Lung (tissue), 16 donors: ENCODE data around the gene MS4A12. TPM values are rescaled to one million over a fixed set of nuclear protein-coding genes. Genes with fewer than 3 reads are reported as not detected.
"Not testable (repeated sequence)": the region's sequence is repeated elsewhere in the genome, so short reads cannot be mapped to it uniquely, and the experiment has no call there.

Experiments
- ATAC-seq: fragments of 200-7000 bp; cut with Tn5 transposase; one replicate; pipeline ENCODE4 v1.9.1; 2020; ENCODE audit warnings: moderate number of reproducible peaks; ENCODE audit not compliant: insufficient read depth, low FRiP score
- DNase-seq, 3 donors: peaks; one replicate each; pipeline ENCODE4 v3.0.0-alpha.2; 2013 to 2017
- H3K27ac ChIP-seq, 2 donors: one replicate each; pipeline ENCODE4 v1.5.1; 2013; ENCODE audit warnings: mild to moderate bottlenecking in 2 of 2, moderate library complexity in 2 of 2, control low read depth in 1 of 2, inconsistent platforms in 1 of 2, low read depth in 1 of 2, low read length in 1 of 2
- H3K27me3 ChIP-seq, 3 donors: one replicate each; pipeline ENCODE4 v1.5.1; 2013; ENCODE audit warnings: low read length in 2 of 3; ENCODE audit not compliant: control insufficient read depth in 3 of 3, insufficient read depth in 3 of 3
- H3K36me3 ChIP-seq, 4 donors: one replicate each; pipeline ENCODE4 v1.5.1; 2013; ENCODE audit warnings: low read length in 4 of 4, mild to moderate bottlenecking in 1 of 4, moderate library complexity in 1 of 4; ENCODE audit not compliant: control insufficient read depth in 4 of 4, insufficient read depth in 4 of 4
- H3K4me1 ChIP-seq, 5 donors: one replicate each; pipeline ENCODE4 v1.5.1; 2013; ENCODE audit warnings: low read length in 5 of 5, mild to moderate bottlenecking in 2 of 5, moderate library complexity in 1 of 5; ENCODE audit not compliant: control insufficient read depth in 5 of 5, insufficient read depth in 5 of 5
- H3K4me3 ChIP-seq: one replicate; pipeline ENCODE4 v1.5.1; 2013; ENCODE audit warnings: mild to moderate bottlenecking, control low read depth, moderate library complexity
- H3K9ac ChIP-seq, 2 donors: one replicate each; pipeline ENCODE4 v1.5.1; 2013; ENCODE audit warnings: low read length in 2 of 2, control low read depth in 1 of 2; ENCODE audit not compliant: insufficient read depth in 1 of 2
- H3K9me3 ChIP-seq, 4 donors: one replicate each; pipeline ENCODE4 v1.5.1; 2013; ENCODE audit warnings: low read length in 3 of 4, mild to moderate bottlenecking in 1 of 4, moderate library complexity in 1 of 4; ENCODE audit not compliant: control insufficient read depth in 4 of 4, insufficient read depth in 3 of 4
- CTCF ChIP-seq: IDR thresholded peaks from 2 replicates; pipeline ENCODE4 v1.5.1; 2012; ENCODE audit warnings: mild to moderate bottlenecking; ENCODE audit errors: control extremely low read depth, extremely low read depth
- WGBS, 2 donors: extraction: QIAGEN DNeasy Blood & Tissue Kit; methylation state at CpG; one replicate each; pipeline ENCODE4 v1.1.7; 2013; 5-methylcytosine and 5-hydroxymethylcytosine counted together
- long read RNA-seq, 5 donors: transcript quantifications; one replicate each; lab custom pipeline, GENCODE V29; 2026
- polyA plus RNA-seq, 2 donors: library from polyadenylated mRNA; stranded (reverse); fragments of 200-250 nt; gene quantifications; one replicate each; pipeline ENCODE4 v1.2.1, GENCODE V29; 2013
- total RNA-seq, 2 donors: library from RNA; depleted of rRNA in 1 of 2; stranded (reverse); fragments of >200 nt in 1 of 2; gene quantifications; one replicate each; pipeline ENCODE4 v1.2.1, GENCODE V29; 2014 to 2021
- donor health status: control.
- donor health status: control.
- donor health status: Bipolar disorder and iron deficiency.
- donor health status: healthy.
- donor health status: DM: yes; HTN: yes; CAD: no.

MS4A12 gene
- not detected for total RNA-seq
- not detected for polyA plus RNA-seq
- long read RNA-seq, donor 1 = 0 reads
- long read RNA-seq, donor 2 = 0 reads
- long read RNA-seq, donor 3 = 0 reads
- long read RNA-seq, donor 4 = 0 reads
- long read RNA-seq, donor 5 = 0 reads

DNA sequence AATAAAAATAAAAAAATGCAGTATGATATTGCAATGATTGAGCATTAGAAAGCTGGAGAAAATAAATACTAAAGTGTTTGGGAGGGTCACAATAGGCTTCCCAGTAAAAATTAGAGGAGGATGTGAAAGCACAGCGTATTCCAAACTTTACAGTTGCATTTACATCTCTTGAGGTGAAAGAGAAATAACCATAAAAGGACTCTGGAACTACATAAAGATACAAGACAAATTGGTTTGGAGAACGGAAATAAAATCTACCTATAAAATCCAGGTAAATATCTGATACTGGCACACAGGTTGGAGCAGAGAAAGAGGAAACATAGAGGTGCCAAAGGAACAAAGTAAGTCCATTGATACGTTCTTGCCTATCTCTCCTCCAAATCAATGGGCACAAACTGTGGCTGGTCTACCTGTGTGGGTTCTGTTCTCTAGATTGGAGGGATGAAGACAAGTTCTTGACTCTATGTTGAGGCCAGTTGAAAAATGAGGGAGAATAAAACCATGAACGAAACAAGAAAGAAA is at the start of gene MS4A12:
MS4A12 (plus strand) TSS at position 291 of the 522 bp plus-strand sequence. CDS start 4,541 bp downstream, outside the sequence.
- DNase-seq (no peak), ATAC-seq (no peak)
- no peaks in the 10 kb centered on the region for H3K9me3 ChIP-seq
- 78 to 91% methylated on average over 4 of the region's 4 CpGs for WGBS, 2 donors
- no peak within 1 kb of the TSS for H3K27ac ChIP-seq
- H3K4me1 ChIP-seq = no peaks in the 10 kb centered on the region
- no peak for TF ChIP-seq CTCF
- no peaks in the 10 kb centered on the region for H3K27me3 ChIP-seq
- H3K4me3 ChIP-seq = no peak within 1 kb of the TSS
- H3K9ac ChIP-seq = no peak within 1 kb of the TSS
- H3K36me3 ChIP-seq = no peaks in the 10 kb centered on the region

DNA sequence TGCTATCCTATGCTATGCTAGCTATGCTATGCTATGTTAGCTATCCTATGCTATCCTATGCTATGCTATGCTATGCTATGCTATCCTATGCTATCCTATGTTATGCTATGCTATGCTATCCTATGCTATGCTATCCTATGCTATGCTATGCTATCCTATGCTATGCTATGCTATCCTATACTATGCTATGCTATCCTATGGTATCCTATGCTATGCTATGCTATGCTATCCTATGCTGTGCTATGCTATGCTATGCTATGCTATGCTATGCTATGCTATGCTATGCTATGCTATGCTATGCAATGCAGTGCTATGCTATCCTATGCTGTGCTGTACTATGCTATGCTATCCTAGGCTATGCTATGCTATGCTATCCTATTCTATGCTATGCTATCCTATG is 45.5 kb upstream of the MS4A12 start:
- H3K27ac ChIP-seq = no peak overlapping the region
- H3K36me3 ChIP-seq = no peaks in the 10 kb centered on the region
- no peak overlapping the region for H3K4me3 ChIP-seq
- ATAC-seq (no peak), DNase-seq (no peak)
- no peaks in the 10 kb centered on the region for H3K4me1 ChIP-seq
- H3K27me3 ChIP-seq = no peaks in the 10 kb centered on the region
- H3K9ac ChIP-seq = no peak overlapping the region
- H3K9me3 ChIP-seq = no peaks in the 10 kb centered on the region
- TF ChIP-seq CTCF = no peak

DNA sequence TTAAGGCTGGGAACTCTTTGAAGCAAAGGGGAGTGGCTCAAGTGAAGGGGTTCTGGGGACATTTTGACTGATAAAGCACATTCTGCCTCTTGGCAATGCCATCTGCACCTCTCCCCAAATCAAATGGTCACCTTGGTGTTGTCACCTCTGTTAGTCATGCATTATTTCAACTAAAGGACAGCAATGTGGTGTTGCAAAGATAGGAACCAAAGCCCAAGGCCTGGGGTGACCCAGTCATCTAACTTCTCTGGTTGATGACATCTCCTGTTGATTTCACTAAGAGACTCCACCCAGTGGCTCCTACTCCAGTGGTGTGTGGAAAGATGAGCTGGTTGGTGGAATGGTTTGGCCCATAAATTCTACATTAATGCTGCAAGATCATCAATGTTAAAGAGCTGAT is 44.7 kb upstream of the MS4A12 start:
- H3K27ac ChIP-seq = no peak overlapping the region
- H3K4me3 ChIP-seq = no peak overlapping the region
- ATAC-seq (no peak), DNase-seq (no peak)
- TF ChIP-seq CTCF = no peak
- H3K36me3 ChIP-seq = no peaks in the 10 kb centered on the region
- no peak overlapping the region for H3K9ac ChIP-seq
- H3K27me3 ChIP-seq = no peaks in the 10 kb centered on the region
- no peaks in the 10 kb centered on the region for H3K9me3 ChIP-seq
- H3K4me1 ChIP-seq = no peaks in the 10 kb centered on the region

GRCh38 chr11:60451185-60451584 is 41.4 kb upstream of the MS4A12 start:
- DNase-seq, H3K9me3 ChIP-seq, H3K36me3 ChIP-seq, H3K4me1 ChIP-seq, H3K4me3 ChIP-seq, H3K27me3 ChIP-seq, ATAC-seq, H3K9ac ChIP-seq, H3K27ac ChIP-seq: not testable (repeated sequence)
- 95 to 96% methylated on average over 13 to 31 of the region's 32 CpGs for WGBS, 2 donors
